Thyroid gland (tissue), 4 donors: ENCODE results near the gene SCCPDH.
A peak's percentile ranks its signal among the peaks of the same experiment; 100 is the strongest.

Experiments used
- CTCF ChIP-seq, 6 experiments: fragments of 200-600 bp in 3 of 6; fragments of 450-650 bp in 3 of 6; sonication (generic) in 3 of 6; IDR thresholded peaks; one replicate each; pipeline ENCODE4 v1.5.1; 2016 to 2019; ENCODE audit warnings: antibody characterized with exemption in 6 of 6, mild to moderate bottlenecking in 2 of 6, inconsistent platforms in 1 of 6, moderate library complexity in 1 of 6
- POLR2A ChIP-seq, 2 donors: fragments of 450-650 bp; IDR thresholded peaks; one replicate each; pipeline ENCODE4 v1.6.1; 2017; ENCODE audit warnings: antibody characterized with exemption in 2 of 2, mild to moderate bottlenecking in 2 of 2, moderate library complexity in 1 of 2

DNA sequence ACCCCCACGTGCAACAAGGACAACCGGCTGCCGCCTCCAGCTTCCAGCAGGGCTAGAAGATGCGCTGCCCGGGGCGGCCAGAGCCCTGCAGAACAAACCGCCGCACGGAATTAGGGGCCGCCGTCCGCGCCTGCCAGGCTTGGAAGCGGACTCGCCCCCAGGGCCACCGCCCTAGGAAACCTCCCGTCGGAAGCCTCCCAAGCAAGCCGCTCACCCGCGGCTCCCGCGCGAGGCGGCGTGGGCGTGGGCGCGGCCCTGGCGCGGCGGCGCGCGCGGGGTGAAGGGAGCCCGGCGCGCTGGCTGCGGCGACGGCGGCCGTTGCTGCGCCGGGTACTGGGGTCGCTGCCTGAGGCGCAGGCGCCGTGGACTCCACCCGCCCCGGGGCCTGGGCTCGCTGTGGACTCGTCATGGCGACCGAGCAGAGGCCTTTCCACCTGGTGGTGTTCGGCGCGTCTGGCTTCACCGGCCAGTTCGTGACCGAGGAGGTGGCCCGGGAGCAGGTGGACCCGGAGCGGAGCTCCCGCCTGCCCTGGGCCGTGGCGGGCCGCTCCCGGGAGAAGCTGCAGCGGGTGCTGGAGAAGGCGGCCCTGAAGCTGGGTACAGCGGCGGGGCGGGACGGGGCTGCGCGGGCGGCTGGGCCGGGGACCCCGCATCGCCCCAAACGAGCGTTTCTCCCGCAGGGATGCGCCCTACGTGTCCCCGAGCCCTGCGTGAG, at the start of gene SCCPDH:
- no peak for TF ChIP-seq CTCF (IDR thresholded peaks at IDR 0.05)
- peak in 1 of 2 donors; percentile 70 for TF ChIP-seq POLR2A (IDR thresholded peaks at IDR 0.05)
